HEK293 (cell line): ENCODE results near the gene ASCC2.
A peak's percentile ranks its signal among the peaks of the same experiment; 100 is the strongest.

Experiments used
- CTCF ChIA-PET: fragments of 350-600 bp; formaldehyde crosslinking; extraction: SDS; loops from one replicate; lab custom pipeline; 2021; ENCODE audit warnings: antibody characterized with exemption; lab: Yijun Ruan, JAX
- POLR2A ChIA-PET: fragments of 300-600 bp; formaldehyde crosslinking; extraction: SDS; loops from one replicate; lab custom pipeline; 2020; ENCODE audit warnings: antibody characterized with exemption, inconsistent platforms; lab: Yijun Ruan, JAX
- H3K27ac ChIP-seq: fragments of 200-500 bp; sonication (Bioruptor generic); 2 replicates; pipeline ENCODE4 v1.5.1; 2014; ENCODE audit warnings: low read depth, low read length, control low read depth, inconsistent platforms; ENCODE audit errors: extremely low read depth
- H3K36me3 ChIP-seq, 2 experiments: fragments of 200-500 bp in 1 of 2; sonication (Bioruptor generic) in 1 of 2; 1 replicate in 1 of 2; 2 replicates in 1 of 2; pipeline ENCODE4 v1.5.1; 2014 to 2017; ENCODE audit warnings: inconsistent platforms in 2 of 2, low read length in 2 of 2; ENCODE audit not compliant: control insufficient read depth in 2 of 2, insufficient read depth in 1 of 2
- H3K4me1 ChIP-seq: fragments of 200-500 bp; sonication (Bioruptor generic); 2 replicates; pipeline ENCODE4 v1.5.1; 2014; ENCODE audit warnings: mild to moderate bottlenecking, low read length, inconsistent platforms; ENCODE audit not compliant: control insufficient read depth, insufficient read depth
- H3K4me3 ChIP-seq: 2 replicates; pipeline ENCODE4 v1.5.1; 2011; ENCODE audit warnings: low read depth, mild to moderate bottlenecking, control low read depth, low read length, moderate library complexity
- H3K9me3 ChIP-seq: fragments of 200-500 bp; sonication (Bioruptor generic); 2 replicates; pipeline ENCODE4 v1.5.1; 2014; ENCODE audit warnings: low read depth, low read length, inconsistent platforms; ENCODE audit not compliant: control insufficient read depth, insufficient read depth
- HOXA7 ChIP-seq: sonication (generic); formaldehyde crosslinking; IDR thresholded peaks from 2 replicates; pipeline ENCODE4 v1.8.1; 2022; ENCODE audit warnings: missing genetic modification reagents, borderline replicate concordance
- KLF17 ChIP-seq: fragments of 450-650 bp; formaldehyde crosslinking; IDR thresholded peaks from 2 replicates; pipeline ENCODE4 v1.5.1; 2016; ENCODE audit warnings: missing biosample characterization, missing genetic modification characterization
- SP3 ChIP-seq: fragments of 450-650 bp; formaldehyde crosslinking; IDR thresholded peaks from 2 replicates; pipeline ENCODE4 v1.5.1; 2016; ENCODE audit warnings: missing biosample characterization, missing genetic modification characterization
- WT1 ChIP-seq: fragments of 450-650 bp; formaldehyde crosslinking; IDR thresholded peaks from 2 replicates; pipeline ENCODE4 v1.5.1; 2016; ENCODE audit warnings: missing biosample characterization, missing genetic modification characterization
- YY1 ChIP-seq: fragments of 450-650 bp; formaldehyde crosslinking; IDR thresholded peaks from 2 replicates; pipeline ENCODE4 v1.5.1; 2018; ENCODE audit warnings: missing biosample characterization, missing genetic modification characterization
- ZFP69B ChIP-seq: fragments of 450-650 bp; formaldehyde crosslinking; IDR thresholded peaks from 2 replicates; pipeline ENCODE4 v1.5.1; 2016; ENCODE audit warnings: missing biosample characterization, missing genetic modification characterization
- ZNF121 ChIP-seq: fragments of 450-650 bp; formaldehyde crosslinking; IDR thresholded peaks from 2 replicates; pipeline ENCODE4 v1.5.1; 2016; ENCODE audit warnings: missing biosample characterization, missing genetic modification characterization
- ZNF19 ChIP-seq: fragments of 450-650 bp; formaldehyde crosslinking; IDR thresholded peaks from 2 replicates; pipeline ENCODE4; 2016; ENCODE audit warnings: missing biosample characterization, missing genetic modification characterization, low read depth
- ZNF37A ChIP-seq: fragments of 450-650 bp; IDR thresholded peaks from 2 replicates; pipeline ENCODE4 v1.5.1; 2018; ENCODE audit warnings: missing biosample characterization, missing genetic modification characterization
- ZNF433 ChIP-seq: fragments of 450-650 bp; formaldehyde crosslinking; IDR thresholded peaks from 2 replicates; pipeline ENCODE4 v1.5.1; 2016; ENCODE audit warnings: missing biosample characterization, missing genetic modification characterization, low read depth
- ZNF48 ChIP-seq: fragments of 450-650 bp; formaldehyde crosslinking; IDR thresholded peaks from 2 replicates; pipeline ENCODE4 v1.5.1; 2016; ENCODE audit warnings: missing biosample characterization, missing genetic modification characterization
- ZNF529 ChIP-seq: fragments of 450-650 bp; formaldehyde crosslinking; IDR thresholded peaks from 2 replicates; pipeline ENCODE4 v1.5.1; 2017; ENCODE audit warnings: missing genetic modification characterization, missing biosample characterization; ENCODE audit not compliant: insufficient replicate concordance
- ZNF571 ChIP-seq: fragments of 450-650 bp; formaldehyde crosslinking; IDR thresholded peaks from 2 replicates; pipeline ENCODE4 v1.5.0; 2017; ENCODE audit warnings: missing biosample characterization, missing genetic modification characterization
- TF ChIP-seq, protein P1 (sequence below): fragments of 450-650 bp; formaldehyde crosslinking; IDR thresholded peaks from 2 replicates; pipeline ENCODE4 v1.5.1; 2016; ENCODE audit warnings: missing biosample characterization, missing genetic modification characterization, borderline replicate concordance
- TF ChIP-seq, protein P2 (sequence below): fragments of 450-650 bp; formaldehyde crosslinking; IDR thresholded peaks from 2 replicates; pipeline ENCODE4 v1.5.1; 2016; ENCODE audit warnings: missing biosample characterization, missing genetic modification characterization

The ASCC2 gene

DNA sequence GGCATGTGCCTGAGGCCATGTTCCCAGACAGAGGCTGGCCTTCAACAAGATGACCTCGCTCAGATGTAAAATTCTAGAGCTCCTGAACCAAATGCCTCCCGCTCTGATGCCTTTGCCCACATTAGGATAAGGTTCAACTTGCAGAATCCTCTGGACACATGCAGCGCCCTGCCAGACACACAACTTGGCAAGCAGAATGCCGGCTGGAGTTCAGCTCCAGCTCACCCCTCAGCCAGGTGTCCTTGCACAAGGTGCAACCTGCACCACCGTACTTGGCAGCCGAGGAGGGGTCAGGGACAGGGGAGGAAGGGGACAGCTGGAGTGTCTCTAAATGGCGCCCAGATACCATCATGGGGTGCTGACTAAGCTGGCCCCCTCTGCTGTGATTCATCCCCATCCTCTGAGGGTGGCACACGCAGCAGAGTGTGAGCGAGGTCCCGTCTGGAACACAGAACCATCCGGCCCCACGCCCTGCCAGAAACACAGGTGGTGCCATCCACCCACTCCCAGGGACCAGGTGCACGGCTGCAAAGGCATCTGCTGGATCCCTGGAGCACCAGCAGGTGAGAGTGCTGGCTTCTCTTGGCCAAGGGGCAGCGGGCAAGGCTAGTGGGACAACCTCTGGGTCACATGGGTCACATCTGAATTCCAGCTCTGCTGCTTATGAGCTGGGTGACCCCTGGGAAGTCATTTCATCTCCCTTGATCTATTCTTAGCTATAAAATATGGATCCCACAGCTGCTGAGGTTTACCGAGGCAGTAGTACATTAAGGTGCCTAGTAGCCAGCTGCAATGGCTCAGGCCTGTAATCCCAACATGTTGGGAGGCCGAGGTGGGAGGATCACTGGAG is 84.0 kb downstream of the ASCC2 start:
- H3K4me1 ChIP-seq: peaks cover 2% of the 10 kb centered on the region; the same call in 1 of the 2 replicates
- peaks cover 0 to 3% of the 10 kb centered on the region in 2 experiments; a peak in 2 of 3 replicates for H3K36me3 ChIP-seq
- no peak overlapping the region for H3K4me3 ChIP-seq
- H3K9me3 ChIP-seq: no peaks in the 10 kb centered on the region
- CTCF ChIA-PET: interaction anchor here (0.6 to 1.0 kb wide), 3 partner anchors 36 to 269 kb away, joined by 3 read pairs; no protein-coding TSS in a partner anchor
- H3K27ac ChIP-seq: no peak overlapping the region
- POLR2A ChIA-PET: interaction anchor here (1.0 kb wide), 1 partner anchor 9 kb away, joined by 3 read pairs; no protein-coding TSS in a partner anchor
- no peak for TF ChIP-seq ZNF19
- TF ChIP-seq SP3 (tag by site-specific recombination): no peak
- no peak for TF ChIP-seq ZNF529 (tag by site-specific recombination)
- no peak for TF ChIP-seq ZNF571
- no peak for TF ChIP-seq YY1 (tag by site-specific recombination)
- TF ChIP-seq, protein P1, sequence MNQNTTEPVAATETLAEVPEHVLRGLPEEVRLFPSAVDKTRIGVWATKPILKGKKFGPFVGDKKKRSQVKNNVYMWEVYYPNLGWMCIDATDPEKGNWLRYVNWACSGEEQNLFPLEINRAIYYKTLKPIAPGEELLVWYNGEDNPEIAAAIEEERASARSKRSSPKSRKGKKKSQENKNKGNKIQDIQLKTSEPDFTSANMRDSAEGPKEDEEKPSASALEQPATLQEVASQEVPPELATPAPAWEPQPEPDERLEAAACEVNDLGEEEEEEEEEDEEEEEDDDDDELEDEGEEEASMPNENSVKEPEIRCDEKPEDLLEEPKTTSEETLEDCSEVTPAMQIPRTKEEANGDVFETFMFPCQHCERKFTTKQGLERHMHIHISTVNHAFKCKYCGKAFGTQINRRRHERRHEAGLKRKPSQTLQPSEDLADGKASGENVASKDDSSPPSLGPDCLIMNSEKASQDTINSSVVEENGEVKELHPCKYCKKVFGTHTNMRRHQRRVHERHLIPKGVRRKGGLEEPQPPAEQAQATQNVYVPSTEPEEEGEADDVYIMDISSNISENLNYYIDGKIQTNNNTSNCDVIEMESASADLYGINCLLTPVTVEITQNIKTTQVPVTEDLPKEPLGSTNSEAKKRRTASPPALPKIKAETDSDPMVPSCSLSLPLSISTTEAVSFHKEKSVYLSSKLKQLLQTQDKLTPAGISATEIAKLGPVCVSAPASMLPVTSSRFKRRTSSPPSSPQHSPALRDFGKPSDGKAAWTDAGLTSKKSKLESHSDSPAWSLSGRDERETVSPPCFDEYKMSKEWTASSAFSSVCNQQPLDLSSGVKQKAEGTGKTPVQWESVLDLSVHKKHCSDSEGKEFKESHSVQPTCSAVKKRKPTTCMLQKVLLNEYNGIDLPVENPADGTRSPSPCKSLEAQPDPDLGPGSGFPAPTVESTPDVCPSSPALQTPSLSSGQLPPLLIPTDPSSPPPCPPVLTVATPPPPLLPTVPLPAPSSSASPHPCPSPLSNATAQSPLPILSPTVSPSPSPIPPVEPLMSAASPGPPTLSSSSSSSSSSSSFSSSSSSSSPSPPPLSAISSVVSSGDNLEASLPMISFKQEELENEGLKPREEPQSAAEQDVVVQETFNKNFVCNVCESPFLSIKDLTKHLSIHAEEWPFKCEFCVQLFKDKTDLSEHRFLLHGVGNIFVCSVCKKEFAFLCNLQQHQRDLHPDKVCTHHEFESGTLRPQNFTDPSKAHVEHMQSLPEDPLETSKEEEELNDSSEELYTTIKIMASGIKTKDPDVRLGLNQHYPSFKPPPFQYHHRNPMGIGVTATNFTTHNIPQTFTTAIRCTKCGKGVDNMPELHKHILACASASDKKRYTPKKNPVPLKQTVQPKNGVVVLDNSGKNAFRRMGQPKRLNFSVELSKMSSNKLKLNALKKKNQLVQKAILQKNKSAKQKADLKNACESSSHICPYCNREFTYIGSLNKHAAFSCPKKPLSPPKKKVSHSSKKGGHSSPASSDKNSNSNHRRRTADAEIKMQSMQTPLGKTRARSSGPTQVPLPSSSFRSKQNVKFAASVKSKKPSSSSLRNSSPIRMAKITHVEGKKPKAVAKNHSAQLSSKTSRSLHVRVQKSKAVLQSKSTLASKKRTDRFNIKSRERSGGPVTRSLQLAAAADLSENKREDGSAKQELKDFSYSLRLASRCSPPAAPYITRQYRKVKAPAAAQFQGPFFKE (tag by site-specific recombination): no peak
- TF ChIP-seq ZNF37A (tag by site-specific recombination): no peak
- TF ChIP-seq, protein P2, sequence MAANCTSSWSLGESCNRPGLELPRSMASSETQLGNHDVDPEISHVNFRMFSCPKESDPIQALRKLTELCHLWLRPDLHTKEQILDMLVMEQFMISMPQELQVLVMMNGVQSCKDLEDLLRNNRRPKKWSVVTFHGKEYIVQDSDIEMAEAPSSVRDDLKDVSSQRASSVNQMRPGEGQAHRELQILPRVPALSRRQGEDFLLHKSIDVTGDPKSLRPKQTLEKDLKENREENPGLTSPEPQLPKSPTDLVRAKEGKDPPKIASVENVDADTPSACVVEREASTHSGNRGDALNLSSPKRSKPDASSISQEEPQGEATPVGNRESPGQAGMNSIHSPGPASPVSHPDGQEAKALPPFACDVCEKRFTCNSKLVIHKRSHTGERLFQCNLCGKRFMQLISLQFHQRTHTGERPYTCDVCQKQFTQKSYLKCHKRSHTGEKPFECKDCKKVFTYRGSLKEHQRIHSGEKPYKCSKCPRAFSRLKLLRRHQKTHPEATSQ (tag by site-specific recombination): no peak
- no peak for TF ChIP-seq KLF17 (tag by site-specific recombination)
- TF ChIP-seq ZNF433 (tag by site-specific recombination): no peak
- TF ChIP-seq WT1 (tag by site-specific recombination): no peak
- no peak for TF ChIP-seq ZNF48 (tag by site-specific recombination)
- TF ChIP-seq ZFP69B (tag by site-specific recombination): no peak

GRCh38 chr22:29751669-29752068 is 86.4 kb downstream of the ASCC2 start:
- Histone ChIP-seq H3K27ac (no peak overlapping the region), H3K36me3 (peaks cover 0 to 18% of the 10 kb centered on the region in 2 experiments; a peak in 2 of 3 replicates), H3K4me3 (no peak overlapping the region), H3K4me1 (no peaks in the 10 kb centered on the region), H3K9me3 (no peaks in the 10 kb centered on the region)
- ChIA-PET POLR2A (interaction anchor here (1.4 kb wide), 1 partner anchor 15 kb away, joined by 4 read pairs; the partner anchor contains the start of genes UQCR10 and ZMAT5), CTCF (interaction anchor here (0.6 to 1.0 kb wide), 2 partner anchors 62 to 280 kb away, joined by 4 read pairs; no protein-coding TSS in a partner anchor)
- TF ChIP-seq HOXA7 (CRISPR knock-in tag) (no peak), ZNF121 (tag by site-specific recombination) (peak; percentile 67)
